OCI-LY3 (cell line): ENCODE results near the gene CD207.

Experiments used
- EZH2phosphoT487 ChIP-seq: fragments of 200-600 bp; shearing (Covaris generic); IDR thresholded peaks from 2 replicates; pipeline ENCODE4 v1.6.1; 2018; ENCODE audit warnings: antibody characterized with exemption, mixed run types, low read depth
- TF ChIP-seq, protein P1 (sequence below): fragments of 200-600, 300-600 bp; sonication (generic); IDR thresholded peaks from 2 replicates; pipeline ENCODE4 v1.5.1; 2014; ENCODE audit warnings: antibody characterized with exemption, low read length, low read depth

DNA sequence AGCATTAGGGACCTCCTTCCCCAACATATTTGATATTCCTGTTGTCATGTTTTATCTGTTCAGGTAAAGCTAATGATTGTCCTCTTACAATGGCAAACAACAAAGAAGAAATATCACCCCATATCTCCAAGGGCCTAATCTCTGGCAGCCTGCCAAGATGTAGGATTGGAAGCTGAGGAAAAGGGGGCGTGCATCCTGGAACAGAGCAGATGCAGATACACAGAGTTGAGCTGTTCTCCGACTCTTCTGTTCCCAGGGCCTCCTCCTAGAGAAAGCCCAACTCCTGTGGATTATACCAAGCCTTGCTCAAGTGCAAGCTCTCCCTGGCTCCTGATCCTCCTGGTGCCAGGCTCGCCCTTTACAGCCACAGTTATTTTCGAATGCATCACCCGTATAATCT lies 35.2 kb upstream of the CD207 start:
- TF ChIP-seq, protein P1, sequence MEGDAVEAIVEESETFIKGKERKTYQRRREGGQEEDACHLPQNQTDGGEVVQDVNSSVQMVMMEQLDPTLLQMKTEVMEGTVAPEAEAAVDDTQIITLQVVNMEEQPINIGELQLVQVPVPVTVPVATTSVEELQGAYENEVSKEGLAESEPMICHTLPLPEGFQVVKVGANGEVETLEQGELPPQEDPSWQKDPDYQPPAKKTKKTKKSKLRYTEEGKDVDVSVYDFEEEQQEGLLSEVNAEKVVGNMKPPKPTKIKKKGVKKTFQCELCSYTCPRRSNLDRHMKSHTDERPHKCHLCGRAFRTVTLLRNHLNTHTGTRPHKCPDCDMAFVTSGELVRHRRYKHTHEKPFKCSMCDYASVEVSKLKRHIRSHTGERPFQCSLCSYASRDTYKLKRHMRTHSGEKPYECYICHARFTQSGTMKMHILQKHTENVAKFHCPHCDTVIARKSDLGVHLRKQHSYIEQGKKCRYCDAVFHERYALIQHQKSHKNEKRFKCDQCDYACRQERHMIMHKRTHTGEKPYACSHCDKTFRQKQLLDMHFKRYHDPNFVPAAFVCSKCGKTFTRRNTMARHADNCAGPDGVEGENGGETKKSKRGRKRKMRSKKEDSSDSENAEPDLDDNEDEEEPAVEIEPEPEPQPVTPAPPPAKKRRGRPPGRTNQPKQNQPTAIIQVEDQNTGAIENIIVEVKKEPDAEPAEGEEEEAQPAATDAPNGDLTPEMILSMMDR = no peak
- TF ChIP-seq EZH2phosphoT487 = no peak
